ENCODE measurements around the gene PANX2. TPM values are rescaled to one million over a fixed set of nuclear protein-coding genes. Genes with fewer than 3 reads are reported as not detected.

PANX2 gene
- total and polyA plus RNA-seq, 9 of the 15 experiments (the other 6 are each of a cell fraction or from before 2014, with no cell fraction given) = 0.01 to 3.9 (median 0.67) TPM; not detected in 1

DNA sequence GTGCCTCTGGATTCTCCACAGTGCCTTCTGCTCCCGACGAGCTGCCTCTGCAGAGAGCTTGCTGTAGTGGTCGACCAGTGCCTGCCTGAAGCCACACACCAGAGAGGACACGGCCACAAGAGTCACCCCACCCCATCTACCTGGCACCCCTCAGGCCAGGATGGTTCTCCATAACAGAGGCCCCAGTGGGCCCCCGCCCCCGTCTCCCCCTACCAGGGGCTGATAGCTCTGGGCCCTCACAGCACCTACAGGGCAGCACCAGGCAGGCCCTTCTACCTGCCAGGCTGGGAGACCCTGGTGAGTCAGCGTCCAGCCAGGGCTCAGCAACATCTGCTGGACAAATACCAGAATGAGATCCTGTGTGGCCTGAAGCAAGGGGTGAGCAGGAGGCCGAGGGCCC, 52.0 kb downstream of the PANX2 start:
- H3K4me3 ChIP-seq = no peak overlapping the region
- ATAC-seq (no peak), DNase-seq (ENCODE audit: extremely low read depth in 1 of 4, low spot score in 3 of 4) (no peak), FAIRE-seq (no peak)
- H3K9me1 ChIP-seq (ENCODE audit: control insufficient read depth, insufficient read depth, low read length) = no peaks in the 10 kb centered on the region
- peaks cover 0 to 36% of the 10 kb centered on the region in 2 experiments; a peak in 3 of 5 replicates for H3K4me1 ChIP-seq (replicated peaks in 1 of 2; ENCODE audit: control insufficient read depth in 2 of 2, insufficient read depth in 2 of 2, low read length in 2 of 2)
- 0 out of 2 replicates have a peak, but pooled peaks cover 1% of the 10 kb centered on the region for H3K9me3 ChIP-seq (replicated peaks; ENCODE audit: control insufficient read depth, insufficient read depth, low read depth, low read length)
- POLR2A ChIA-PET = interaction anchor here (0.6 to 0.7 kb wide), 3 partner anchors 8 to 363 kb away, joined by 3 read pairs; no protein-coding TSS in a partner anchor
- H3K27ac ChIP-seq (ENCODE audit: extremely low read depth, low read depth, low read length) = no peak overlapping the region
- no peak overlapping the region for H3K9ac ChIP-seq (ENCODE audit: insufficient read depth in 1 of 2, low read depth in 2 of 2, low read length in 2 of 2)
- no peak overlapping the region for H3K4me2 ChIP-seq (ENCODE audit: insufficient read depth, low read length)
- BruUV-seq (replicated peaks) = no TSS peak
- no peaks in the 10 kb centered on the region for H3K79me2 ChIP-seq (ENCODE audit: control insufficient read depth, insufficient read depth, low read length)
- 88% methylated on average over 5 of the region's 8 CpGs for WGBS (ENCODE audit: insufficient coverage, low coverage, missing lambda C conversion rate)
- in situ Hi-C loops (cut with MboI) = no loop called here
- intact Hi-C loops (cut with micrococcal nuclease) = no loop called here
- H3K36me3 ChIP-seq (ENCODE audit: control insufficient read depth, insufficient read depth, low read length) = peaks cover 80% of the 10 kb centered on the region; the same call in 2 of the 3 replicates
- no peak overlapping the region for H2AFZ ChIP-seq (ENCODE audit: low read depth, low read length)
- CTCF ChIA-PET (ENCODE audit: low intra/inter-chr PET ratio) = no interaction called here
- no peaks in the 10 kb centered on the region for H3K27me3 ChIP-seq (ENCODE audit: control insufficient read depth in 2 of 2, insufficient read depth in 2 of 2, low read length in 2 of 2)
- no peak for TF ChIP-seq PREB (CRISPR knock-in tag; IDR thresholded peaks at IDR 0.05)
- no peak for TF ChIP-seq HDGF (IDR thresholded peaks at IDR 0.05)
- TF ChIP-seq, protein P1, sequence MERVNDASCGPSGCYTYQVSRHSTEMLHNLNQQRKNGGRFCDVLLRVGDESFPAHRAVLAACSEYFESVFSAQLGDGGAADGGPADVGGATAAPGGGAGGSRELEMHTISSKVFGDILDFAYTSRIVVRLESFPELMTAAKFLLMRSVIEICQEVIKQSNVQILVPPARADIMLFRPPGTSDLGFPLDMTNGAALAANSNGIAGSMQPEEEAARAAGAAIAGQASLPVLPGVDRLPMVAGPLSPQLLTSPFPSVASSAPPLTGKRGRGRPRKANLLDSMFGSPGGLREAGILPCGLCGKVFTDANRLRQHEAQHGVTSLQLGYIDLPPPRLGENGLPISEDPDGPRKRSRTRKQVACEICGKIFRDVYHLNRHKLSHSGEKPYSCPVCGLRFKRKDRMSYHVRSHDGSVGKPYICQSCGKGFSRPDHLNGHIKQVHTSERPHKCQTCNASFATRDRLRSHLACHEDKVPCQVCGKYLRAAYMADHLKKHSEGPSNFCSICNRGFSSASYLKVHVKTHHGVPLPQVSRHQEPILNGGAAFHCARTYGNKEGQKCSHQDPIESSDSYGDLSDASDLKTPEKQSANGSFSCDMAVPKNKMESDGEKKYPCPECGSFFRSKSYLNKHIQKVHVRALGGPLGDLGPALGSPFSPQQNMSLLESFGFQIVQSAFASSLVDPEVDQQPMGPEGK (CRISPR knock-in tag; IDR thresholded peaks at IDR 0.05; ENCODE audit: borderline replicate concordance) = no peak
- no peak for TF ChIP-seq ZBTB49 (CRISPR knock-in tag; IDR thresholded peaks at IDR 0.05; ENCODE audit: borderline replicate concordance)
- H4K20me1 ChIP-seq (replicated peaks; ENCODE audit: control insufficient read depth, insufficient read depth, low read length) = no peaks in the 10 kb centered on the region
